ENCODE data around the gene MYDGF.

GRCh38 chr19:4702764-4703163 is 32.6 kb upstream of the MYDGF start:
- TF ChIP-seq POLR2AphosphoS5 (IDR thresholded peaks at IDR 0.05; ENCODE audit: low read depth), result no peak
- no peak for TF ChIP-seq CTCF (IDR thresholded peaks at IDR 0.05; ENCODE audit: insufficient read depth, low read length)
- TF ChIP-seq SPI1 (IDR thresholded peaks at IDR 0.05; ENCODE audit: borderline replicate concordance, low read depth), result no peak
- TF ChIP-seq GABPA (IDR thresholded peaks at IDR 0.05; ENCODE audit: low read depth), result no peak
